ENCODE measurements around the gene HLF.

- TF ChIP-seq CTCF (IDR thresholded peaks at IDR 0.05) (no peak), POLR2A (IDR thresholded peaks at IDR 0.05) (no peak)
Observed at GRCh38 chr17:55258578-55259135, 6.1 kb upstream of the HLF start.

Measured in Peyer's patch (tissue), 4 donors.